Ascending aorta (tissue), 2 donors: Measurements from ENCODE around the gene EXOSC2. TPM values are rescaled to one million over a fixed set of nuclear protein-coding genes. Genes with fewer than 3 reads are reported as not detected.

ENCODE experiments used
- DNase-seq, 2 donors: peaks; one replicate each; pipeline ENCODE4 v3.0.0-alpha.2; 2019; ENCODE audit warnings: low spot score in 2 of 2
- H3K27ac ChIP-seq, 2 donors: fragments of 200-600 bp; sonication (generic); one replicate each; pipeline ENCODE4 v1.5.1; 2016 to 2017; ENCODE audit warnings: mild to moderate bottlenecking in 1 of 2
- H3K27me3 ChIP-seq: fragments of 200-600 bp; sonication (generic); one replicate; pipeline ENCODE4 v1.5.1; 2017
- H3K36me3 ChIP-seq, 2 donors: fragments of 200-600 bp; sonication (generic); one replicate each; pipeline ENCODE4 v1.5.1; 2016
- H3K4me1 ChIP-seq, 2 donors: fragments of 200-600 bp; sonication (generic); one replicate each; pipeline ENCODE4 v1.5.1; 2016 to 2017; ENCODE audit warnings: mild to moderate bottlenecking in 1 of 2
- H3K4me3 ChIP-seq, 2 donors: fragments of 200-600 bp; sonication (generic); one replicate each; pipeline ENCODE4 v1.5.1; 2016 to 2017; ENCODE audit warnings: mild to moderate bottlenecking in 1 of 2
- H3K9me3 ChIP-seq, 2 donors: fragments of 200-600 bp; sonication (generic); one replicate each; pipeline ENCODE4 v1.5.1; 2016
- CTCF ChIP-seq, 3 experiments: fragments of 200-600 bp in 2 of 3; fragments of 450-650 bp in 1 of 3; sonication (generic) in 2 of 3; IDR thresholded peaks; one replicate each; pipeline ENCODE4 v1.5.1; 2016 to 2019; ENCODE audit warnings: antibody characterized with exemption in 3 of 3, mild to moderate bottlenecking in 1 of 3, moderate library complexity in 1 of 3
- intact Hi-C: fragments of 100-400 bp; cut with DNase I; formaldehyde crosslinking; loops from one replicate; pipeline ENCODE4 v1.15.1; 2023
- total RNA-seq: library from RNA; depleted of rRNA; stranded (reverse); fragments of >200 nt; gene quantifications from one replicate; pipeline ENCODE4 v1.1.0, GENCODE V29; 2016

EXOSC2 gene
- total RNA-seq, 1 donor from 2014 or later: 20.6 TPM

GRCh38 chr9:130740218-130741023, 46.8 kb downstream of the EXOSC2 start:
- no peaks in the 10 kb centered on the region for H3K4me1 ChIP-seq
- H3K36me3 ChIP-seq: no peaks in the 10 kb centered on the region
- intact Hi-C loops: no loop called here
- H3K9me3 ChIP-seq: no peaks in the 10 kb centered on the region
- H3K27ac ChIP-seq: no peak overlapping the region
- no peak overlapping the region for H3K4me3 ChIP-seq
- TF ChIP-seq CTCF (IDR thresholded peaks at IDR 0.05): no peak
- no peak for DNase-seq
- H3K27me3 ChIP-seq: no peaks in the 10 kb centered on the region

GRCh38 chr9:130741024-130741305, 47.4 kb downstream of the EXOSC2 start:
- Histone ChIP-seq H3K4me3 (no peak overlapping the region), H3K27ac (no peak overlapping the region), H3K27me3 (no peaks in the 10 kb centered on the region), H3K9me3 (no peaks in the 10 kb centered on the region), H3K36me3 (no peaks in the 10 kb centered on the region), H3K4me1 (no peaks in the 10 kb centered on the region)
- no peak for DNase-seq
- intact Hi-C loops: no loop called here
- TF ChIP-seq CTCF (IDR thresholded peaks at IDR 0.05): no peak

DNA sequence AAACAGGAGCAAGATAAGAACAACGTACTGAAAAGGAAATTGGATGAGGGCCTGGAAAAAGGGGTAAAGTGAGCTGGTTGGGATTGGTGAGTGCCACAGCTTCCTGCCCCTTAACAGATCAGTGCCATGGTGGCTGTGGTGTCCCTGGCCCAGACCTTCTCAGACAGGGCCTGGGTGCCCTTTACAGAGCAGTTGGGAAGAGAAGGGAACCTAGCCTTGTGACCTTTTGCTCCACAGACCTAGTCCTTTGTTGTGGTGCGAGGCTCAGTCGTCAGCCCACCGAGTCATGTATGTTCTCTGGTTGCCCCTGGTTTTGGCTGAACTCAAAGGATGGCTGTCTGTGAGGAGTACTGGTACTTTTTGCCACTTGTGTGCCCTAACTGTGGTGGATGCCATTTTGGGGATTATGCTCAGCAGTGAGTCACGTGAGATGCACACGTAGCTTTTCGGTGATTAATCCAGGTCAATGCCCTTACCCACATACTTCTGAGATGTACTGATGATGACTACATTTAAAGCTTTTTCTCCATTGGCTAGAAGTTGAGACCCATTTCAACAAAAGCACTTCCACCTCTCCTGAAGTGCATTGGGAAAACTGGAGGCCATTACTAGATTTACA, 48.4 kb downstream of the EXOSC2 start:
- no peak for DNase-seq

DNA sequence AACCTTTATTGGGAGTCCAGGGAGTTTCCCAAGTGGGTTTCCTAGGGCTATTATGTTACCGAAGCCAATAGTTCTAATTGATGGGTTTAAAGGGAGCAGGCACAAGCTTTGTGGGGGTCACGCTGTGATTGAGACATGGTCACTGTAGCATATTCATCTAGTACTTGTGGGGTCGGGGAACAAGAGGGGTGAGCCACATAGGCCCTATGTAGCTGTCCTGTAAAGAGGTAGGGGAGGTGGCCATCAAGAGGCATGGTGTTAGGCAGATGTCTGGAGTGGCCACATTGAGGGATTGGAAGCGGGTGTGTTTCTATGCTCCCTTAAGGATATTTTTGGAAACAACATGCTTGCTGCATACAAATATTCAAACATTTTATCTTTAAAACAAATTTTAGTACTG, 50.1 kb downstream of the EXOSC2 start:
- Histone ChIP-seq H3K9me3 (no peaks in the 10 kb centered on the region), H3K4me1 (no peaks in the 10 kb centered on the region), H3K36me3 (no peaks in the 10 kb centered on the region), H3K27ac (no peak overlapping the region), H3K4me3 (no peak overlapping the region), H3K27me3 (no peaks in the 10 kb centered on the region)
- TF ChIP-seq CTCF (IDR thresholded peaks at IDR 0.05): no peak
- DNase-seq: no peak
- intact Hi-C loops: no loop called here

More for the DNA sequence above, 48.4 kb downstream of the EXOSC2 start:
- Histone ChIP-seq H3K27me3 (no peaks in the 10 kb centered on the region), H3K36me3 (no peaks in the 10 kb centered on the region), H3K9me3 (no peaks in the 10 kb centered on the region), H3K4me1 (no peaks in the 10 kb centered on the region), H3K27ac (no peak overlapping the region), H3K4me3 (no peak overlapping the region)
- TF ChIP-seq CTCF (IDR thresholded peaks at IDR 0.05): no peak
- intact Hi-C loops: no loop called here

- no peak overlapping the region for H3K27ac ChIP-seq
- H3K9me3 ChIP-seq: no peaks in the 10 kb centered on the region
- TF ChIP-seq CTCF (IDR thresholded peaks at IDR 0.05): no peak
- intact Hi-C loops: no loop called here
- no peak for DNase-seq
- H3K4me3 ChIP-seq: no peak overlapping the region
- H3K4me1 ChIP-seq: no peaks in the 10 kb centered on the region
- no peaks in the 10 kb centered on the region for H3K36me3 ChIP-seq
- H3K27me3 ChIP-seq: no peaks in the 10 kb centered on the region
These were observed 51.7 kb downstream of the EXOSC2 start for GRCh38 chr9:130745210-130745800.
